Measurements from ENCODE around the gene TMA7. TPM values are rescaled to one million over a fixed set of nuclear protein-coding genes. Genes with fewer than 3 reads are reported as not detected.
A peak's percentile ranks its signal among the peaks of the same experiment; 100 is the strongest.

TMA7 gene
- total and polyA plus RNA-seq, 9 of the 15 experiments (the other 6 are each of a cell fraction or from before 2014, with no cell fraction given) = 209 to 1,003 (median 486) TPM

- POLR2A ChIA-PET = no interaction called here
- no peak for ATAC-seq
- intact Hi-C loops (cut with micrococcal nuclease) (no loop called here), in situ Hi-C loops (cut with MboI) (no loop called here)
- Histone ChIP-seq H3K9ac (ENCODE audit: insufficient read depth in 1 of 2, low read depth in 2 of 2, low read length in 2 of 2) (no peak overlapping the region), H3K79me2 (ENCODE audit: control insufficient read depth, insufficient read depth, low read length) (no peaks in the 10 kb centered on the region), H3K4me3 (no peak overlapping the region), H4K20me1 (replicated peaks; ENCODE audit: control insufficient read depth, insufficient read depth, low read length) (no peaks in the 10 kb centered on the region), H3K36me3 (ENCODE audit: control insufficient read depth, insufficient read depth, low read length) (no peaks in the 10 kb centered on the region), H3K4me2 (ENCODE audit: insufficient read depth, low read length) (no peak overlapping the region), H2AFZ (ENCODE audit: low read depth, low read length) (no peak overlapping the region), H3K27me3 (ENCODE audit: control insufficient read depth in 2 of 2, insufficient read depth in 2 of 2, low read length in 2 of 2) (no peaks in the 10 kb centered on the region), H3K9me1 (ENCODE audit: control insufficient read depth, insufficient read depth, low read length) (no peaks in the 10 kb centered on the region), H3K4me1 (replicated peaks in 1 of 2; ENCODE audit: control insufficient read depth in 2 of 2, insufficient read depth in 2 of 2, low read length in 2 of 2) (no peaks in the 10 kb centered on the region), H3K27ac (ENCODE audit: extremely low read depth, low read depth, low read length) (no peak overlapping the region), H3K9me3 (replicated peaks; ENCODE audit: control insufficient read depth, insufficient read depth, low read depth, low read length) (no peaks in the 10 kb centered on the region)
- FAIRE-seq = no peak
- CTCF ChIA-PET (ENCODE audit: low intra/inter-chr PET ratio) = no interaction called here
- DNase-seq (ENCODE audit: extremely low read depth in 1 of 4, low spot score in 3 of 4) = no peak
- no TSS peak for BruUV-seq (replicated peaks)
- TF ChIP-seq CBX3 (IDR thresholded peaks at IDR 0.05; ENCODE audit: borderline replicate concordance in 1 of 2, low read length in 2 of 2) (no peak), EGR1 (conservative IDR thresholded peaks at IDR 0.05) (peak; percentile 58)
- TF ChIP-seq, protein P1, sequence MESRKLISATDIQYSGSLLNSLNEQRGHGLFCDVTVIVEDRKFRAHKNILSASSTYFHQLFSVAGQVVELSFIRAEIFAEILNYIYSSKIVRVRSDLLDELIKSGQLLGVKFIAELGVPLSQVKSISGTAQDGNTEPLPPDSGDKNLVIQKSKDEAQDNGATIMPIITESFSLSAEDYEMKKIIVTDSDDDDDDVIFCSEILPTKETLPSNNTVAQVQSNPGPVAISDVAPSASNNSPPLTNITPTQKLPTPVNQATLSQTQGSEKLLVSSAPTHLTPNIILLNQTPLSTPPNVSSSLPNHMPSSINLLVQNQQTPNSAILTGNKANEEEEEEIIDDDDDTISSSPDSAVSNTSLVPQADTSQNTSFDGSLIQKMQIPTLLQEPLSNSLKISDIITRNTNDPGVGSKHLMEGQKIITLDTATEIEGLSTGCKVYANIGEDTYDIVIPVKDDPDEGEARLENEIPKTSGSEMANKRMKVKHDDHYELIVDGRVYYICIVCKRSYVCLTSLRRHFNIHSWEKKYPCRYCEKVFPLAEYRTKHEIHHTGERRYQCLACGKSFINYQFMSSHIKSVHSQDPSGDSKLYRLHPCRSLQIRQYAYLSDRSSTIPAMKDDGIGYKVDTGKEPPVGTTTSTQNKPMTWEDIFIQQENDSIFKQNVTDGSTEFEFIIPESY (CRISPR knock-in tag; IDR thresholded peaks at IDR 0.05) = peak; percentile 43; the same call in 1 of the 2 replicates
- 54% methylated on average over 5 of the region's 5 CpGs for WGBS (ENCODE audit: insufficient coverage, low coverage, missing lambda C conversion rate)
Measured at GRCh38 chr3:48486952-48487351, 46.9 kb downstream of the TMA7 start.

Measured in K562 (cell line).